Ovary (tissue), 9 donors: ENCODE measurements around the gene KHDC4. TPM values are rescaled to one million over a fixed set of nuclear protein-coding genes. Genes with fewer than 3 reads are reported as not detected.

Experiments used
- DNase-seq, 5 donors: peaks; one replicate each; pipeline ENCODE4 v3.0.0-alpha.2; 2019 to 2020
- H3K27ac ChIP-seq, 2 donors: fragments of 200-600 bp; one replicate each; pipeline versions ENCODE4 v1.5.1 to v1.8.0; 2019 to 2022
- H3K27me3 ChIP-seq: fragments of 200-600 bp; one replicate; pipeline ENCODE4 v1.8.0; 2022
- H3K36me3 ChIP-seq: fragments of 200-600 bp; sonication (generic); one replicate; pipeline ENCODE4 v1.5.1; 2019
- H3K4me1 ChIP-seq: one replicate; pipeline ENCODE4 v1.8.1; 2013; ENCODE audit warnings: mild to moderate bottlenecking, moderate library complexity; ENCODE audit not compliant: insufficient read depth
- H3K4me3 ChIP-seq: fragments of 200-600 bp; sonication (generic); one replicate; pipeline ENCODE4 v1.5.1; 2017
- H3K9me3 ChIP-seq, 2 donors: fragments of 200-600 bp in 1 of 2; sonication (generic) in 1 of 2; one replicate each; pipeline versions ENCODE4 v1.5.1 to v1.8.1; 2013 to 2019; ENCODE audit warnings: mild to moderate bottlenecking in 1 of 2, moderate library complexity in 1 of 2
- EP300 ChIP-seq: sonication (generic); formaldehyde crosslinking; IDR thresholded peaks from one replicate; pipeline ENCODE4 v1.6.1; 2017; ENCODE audit warnings: antibody characterized with exemption
- POLR2A ChIP-seq: fragments of 450-650 bp; IDR thresholded peaks from one replicate; pipeline ENCODE4 v1.6.1; 2017; ENCODE audit warnings: antibody characterized with exemption, mild to moderate bottlenecking, moderate library complexity
- WGBS, 3 donors: extraction: QIAGEN DNeasy Blood & Tissue Kit in 1 of 3; methylation state at CpG; one replicate each; pipeline versions ENCODE4 v1.1.5 to v1.1.7; 2013 to 2017; 5-methylcytosine and 5-hydroxymethylcytosine counted together
- intact Hi-C, 4 donors: fragments of 100-400 bp; cut with DNase I; formaldehyde crosslinking; loops; one replicate each; pipeline versions ENCODE4 v1.11.0 to v1.15.1; 2022 to 2023
- polyA plus RNA-seq, 2 donors: library from polyadenylated mRNA; stranded (reverse); fragments of 200-250 nt in 1 of 2; fragments of 350-450 nt in 1 of 2; fragmentation: Illumina TruSeq in 1 of 2; extraction: RNeasy Lipid Tissue Mini Kit (QIAGEN cat#74804) in 1 of 2; gene quantifications; one replicate each; pipeline ENCODE4 v1.2.3, GENCODE V29; 2013 to 2014
- total RNA-seq, 7 donors: library from RNA; depleted of rRNA in 2 of 7; stranded (reverse); fragments of >200 nt in 2 of 7; fragmentation: NEBNext Ultra II Directional in 3 of 7; extraction: Animal tissue kit (Norgen Biotek cat#: 25700) in 3 of 7; gene quantifications; one replicate each; pipeline versions ENCODE4 v1.1.0 to v1.2.4, GENCODE V29; 2016 to 2023
- TF ChIP-seq, protein P1 (sequence below), 3 donors: fragments of 450-650 bp in 2 of 3; fragments of 200-600 bp in 1 of 3; IDR thresholded peaks; one replicate each; pipeline versions ENCODE4 v1.5.1 to v1.8.0; 2016 to 2022; ENCODE audit warnings: antibody characterized with exemption in 3 of 3, mild to moderate bottlenecking in 1 of 3
- donor health status: DM: no; HTN: no; CAD: no; lungs with moderate emphysema.
- donor health status: DM: no; HTN: no; CAD: no.
- donor health status: Bipolar disorder and iron deficiency.
- donor health status: DM: yes; HTN: yes; CAD: no.
- donor health status: DM: no; HTN: no; CAD: no.
- donor health status: DM: yes; HTN: yes; CAD: no.

The KHDC4 gene
- total and polyA plus RNA-seq, 9 donors = 35.4 to 61.1 (median 46.4) TPM

GRCh38 chr1:155888481-155888880 is 45.7 kb downstream of the KHDC4 start:
- no peaks in the 10 kb centered on the region for H3K36me3 ChIP-seq
- no peak overlapping the region for H3K27ac ChIP-seq
- no peaks in the 10 kb centered on the region for H3K9me3 ChIP-seq
- H3K4me3 ChIP-seq = no peak overlapping the region
- intact Hi-C loops = no loop called here
- WGBS, 3 donors = 93 to 98% (median 96%) methylated on average over 5 of the region's 5 CpGs
- no peaks in the 10 kb centered on the region for H3K27me3 ChIP-seq
- H3K4me1 ChIP-seq = peaks cover 6% of the 10 kb centered on the region
- DNase-seq = no peak
- TF ChIP-seq EP300 = no peak
- TF ChIP-seq, protein P1, sequence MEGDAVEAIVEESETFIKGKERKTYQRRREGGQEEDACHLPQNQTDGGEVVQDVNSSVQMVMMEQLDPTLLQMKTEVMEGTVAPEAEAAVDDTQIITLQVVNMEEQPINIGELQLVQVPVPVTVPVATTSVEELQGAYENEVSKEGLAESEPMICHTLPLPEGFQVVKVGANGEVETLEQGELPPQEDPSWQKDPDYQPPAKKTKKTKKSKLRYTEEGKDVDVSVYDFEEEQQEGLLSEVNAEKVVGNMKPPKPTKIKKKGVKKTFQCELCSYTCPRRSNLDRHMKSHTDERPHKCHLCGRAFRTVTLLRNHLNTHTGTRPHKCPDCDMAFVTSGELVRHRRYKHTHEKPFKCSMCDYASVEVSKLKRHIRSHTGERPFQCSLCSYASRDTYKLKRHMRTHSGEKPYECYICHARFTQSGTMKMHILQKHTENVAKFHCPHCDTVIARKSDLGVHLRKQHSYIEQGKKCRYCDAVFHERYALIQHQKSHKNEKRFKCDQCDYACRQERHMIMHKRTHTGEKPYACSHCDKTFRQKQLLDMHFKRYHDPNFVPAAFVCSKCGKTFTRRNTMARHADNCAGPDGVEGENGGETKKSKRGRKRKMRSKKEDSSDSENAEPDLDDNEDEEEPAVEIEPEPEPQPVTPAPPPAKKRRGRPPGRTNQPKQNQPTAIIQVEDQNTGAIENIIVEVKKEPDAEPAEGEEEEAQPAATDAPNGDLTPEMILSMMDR (IDR thresholded peaks at IDR 0.05) = no peak
- no peak for TF ChIP-seq POLR2A

DNA sequence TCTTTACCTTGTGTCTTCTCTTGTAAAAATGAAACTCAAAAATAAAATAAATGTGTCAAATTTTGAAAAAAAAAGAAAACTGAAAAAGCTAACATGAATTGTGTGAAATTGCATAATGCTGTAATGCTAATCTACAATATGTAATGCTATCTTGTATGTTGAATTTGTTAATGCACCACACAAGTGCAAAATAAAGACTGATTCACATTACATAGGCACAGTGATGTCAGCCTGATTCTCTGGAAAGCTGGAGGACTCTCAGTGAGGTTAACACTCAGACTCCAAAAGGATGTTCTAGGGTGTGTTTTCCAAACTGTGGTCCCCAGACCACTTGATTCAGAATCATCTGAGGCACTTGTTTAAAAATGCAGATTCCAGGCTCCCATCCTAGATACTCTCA is 49.2 kb downstream of the KHDC4 start:
- TF ChIP-seq POLR2A (no peak), EP300 (no peak)
- TF ChIP-seq, protein P1 (IDR thresholded peaks at IDR 0.05) = no peak
- Histone ChIP-seq H3K27ac (no peak overlapping the region), H3K9me3 (no peaks in the 10 kb centered on the region)

DNA sequence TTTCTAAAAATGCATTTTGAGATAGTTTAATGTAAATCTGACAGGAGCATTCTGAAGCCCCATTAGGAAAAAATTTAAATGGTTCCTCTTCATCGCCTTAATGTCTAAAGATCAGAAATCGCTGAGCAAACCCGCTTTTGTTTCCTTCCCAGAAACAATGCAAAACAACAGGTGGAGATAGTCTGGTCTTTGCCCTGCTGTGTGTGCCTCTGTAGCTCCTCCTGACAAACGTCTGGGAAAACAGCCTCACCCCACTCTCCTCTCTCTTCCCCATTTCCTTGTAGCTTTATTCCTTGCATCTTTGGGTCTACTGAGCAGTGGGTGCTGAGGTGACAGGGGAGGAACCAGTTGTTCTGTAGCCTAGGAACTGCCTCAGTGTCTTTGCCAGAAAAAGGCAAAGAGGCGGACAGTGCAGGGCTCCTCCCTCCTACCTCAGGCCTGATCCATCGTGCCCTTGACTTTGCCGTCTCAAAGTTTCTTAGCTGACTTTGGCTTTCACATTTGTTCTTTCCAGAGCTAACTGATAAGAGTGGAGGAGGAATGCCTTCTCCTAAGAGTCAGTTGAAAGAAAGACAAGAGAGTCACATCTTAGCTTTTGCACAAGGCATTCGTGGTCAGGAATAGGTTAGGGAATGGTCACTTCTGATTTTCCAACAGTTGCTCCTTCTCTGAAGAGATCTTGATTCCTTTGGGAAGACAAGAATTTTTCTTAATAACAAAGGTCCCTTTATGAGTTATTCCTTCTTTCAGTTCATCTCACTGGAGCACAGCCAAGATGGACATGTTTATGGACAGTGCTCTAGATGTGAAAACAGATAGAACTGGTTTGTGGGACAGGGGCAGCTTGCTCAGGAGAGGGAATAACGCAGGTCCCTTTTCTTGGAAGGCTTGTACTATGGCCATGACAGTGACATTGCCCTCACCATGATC is 49.9 kb downstream of the KHDC4 start:
- H3K4me1 ChIP-seq = peaks cover 6% of the 10 kb centered on the region
- intact Hi-C loops = no loop called here
- peak in 2 of 5 donors; percentile 31 to 53 for DNase-seq
- H3K4me3 ChIP-seq = no peak overlapping the region
- no peaks in the 10 kb centered on the region for H3K9me3 ChIP-seq
- peak overlapping the region in 1 of 2 donors; percentile 15 for H3K27ac ChIP-seq
- WGBS, 3 donors = 15 to 26% (median 18%) methylated on average over 9 of the region's 9 CpGs
- no peak for TF ChIP-seq EP300
- TF ChIP-seq, protein P1 (IDR thresholded peaks at IDR 0.05) = no peak
- TF ChIP-seq POLR2A = no peak
- no peaks in the 10 kb centered on the region for H3K36me3 ChIP-seq
- no peaks in the 10 kb centered on the region for H3K27me3 ChIP-seq

More for the DNA sequence above, 49.2 kb downstream of the KHDC4 start:
- H3K36me3 ChIP-seq = no peaks in the 10 kb centered on the region
- no peak for DNase-seq
- no peak overlapping the region for H3K4me3 ChIP-seq
- intact Hi-C loops = no loop called here
- no peaks in the 10 kb centered on the region for H3K27me3 ChIP-seq
- H3K4me1 ChIP-seq = peaks cover 6% of the 10 kb centered on the region

DNA sequence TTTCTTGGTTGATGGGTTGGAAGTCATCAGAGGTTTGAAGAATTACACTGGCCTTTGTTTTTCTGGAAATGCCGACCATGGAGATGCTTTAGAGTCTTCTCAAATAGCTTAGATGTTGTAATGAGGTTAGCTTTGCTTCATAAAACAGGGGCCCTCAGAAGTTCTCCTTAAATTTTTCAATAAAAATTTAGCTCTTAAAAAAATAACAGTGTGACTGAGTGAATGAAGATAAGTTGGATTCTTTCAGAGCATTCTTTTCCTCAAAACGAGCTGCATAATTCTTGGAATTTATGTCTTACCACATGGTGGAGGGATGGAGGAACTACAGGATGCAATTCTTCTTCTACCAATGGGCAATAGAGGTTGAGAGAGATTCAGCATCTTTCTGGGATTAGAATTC is 51.4 kb downstream of the KHDC4 start:
- WGBS, 3 donors = 52 to 54% (median 53%) methylated on average over 2 of the region's 2 CpGs
- Histone ChIP-seq H3K4me1 (peaks cover 6% of the 10 kb centered on the region), H3K4me3 (no peak overlapping the region), H3K27me3 (no peaks in the 10 kb centered on the region), H3K27ac (no peak overlapping the region), H3K36me3 (no peaks in the 10 kb centered on the region), H3K9me3 (no peaks in the 10 kb centered on the region)
- no peak for DNase-seq
- intact Hi-C loops = no loop called here
- TF ChIP-seq EP300 = no peak
- TF ChIP-seq POLR2A = no peak
- TF ChIP-seq, protein P1 (IDR thresholded peaks at IDR 0.05) = no peak
